Tibial nerve (tissue), 4 donors: ENCODE data around the gene PSD2. TPM values are rescaled to one million over a fixed set of nuclear protein-coding genes. Genes with fewer than 3 reads are reported as not detected.

ENCODE experiments used
- DNase-seq, 2 donors: peaks; one replicate each; pipeline ENCODE4 v3.0.0-alpha.2; 2019; ENCODE audit warnings: low spot score in 2 of 2
- H3K27ac ChIP-seq, 4 donors: fragments of 200-600 bp; sonication (generic) in 3 of 4; one replicate each; pipeline ENCODE4 v1.5.1; 2017 to 2019; ENCODE audit warnings: mild to moderate bottlenecking in 1 of 4
- H3K27me3 ChIP-seq, 2 donors: fragments of 200-600 bp; sonication (generic) in 1 of 2; one replicate each; pipeline versions ENCODE4 v1.5.1 to v1.6.0; 2017 to 2019
- H3K36me3 ChIP-seq, 3 donors: fragments of 200-600 bp; sonication (generic); one replicate each; pipeline ENCODE4 v1.5.1; 2018 to 2019
- H3K4me1 ChIP-seq, 4 donors: fragments of 200-600 bp; sonication (generic) in 3 of 4; one replicate each; pipeline ENCODE4 v1.5.1; 2017 to 2019
- H3K4me3 ChIP-seq, 4 donors: fragments of 200-600 bp; sonication (generic) in 3 of 4; one replicate each; pipeline ENCODE4 v1.5.1; 2017 to 2019; ENCODE audit warnings: mild to moderate bottlenecking in 1 of 4, moderate library complexity in 1 of 4
- H3K9me3 ChIP-seq, 4 donors: fragments of 200-600 bp; sonication (generic) in 3 of 4; one replicate each; pipeline ENCODE4 v1.5.1; 2017 to 2019
- EP300 ChIP-seq, 2 donors: sonication (generic); formaldehyde crosslinking; IDR thresholded peaks; one replicate each; pipeline ENCODE4 v1.6.1; 2017; ENCODE audit warnings: antibody characterized with exemption in 2 of 2, mild to moderate bottlenecking in 1 of 2
- POLR2A ChIP-seq, 2 donors: fragments of 450-650 bp; IDR thresholded peaks; one replicate each; pipeline ENCODE4 v1.6.1; 2017; ENCODE audit warnings: antibody characterized with exemption in 2 of 2, mild to moderate bottlenecking in 2 of 2, moderate library complexity in 2 of 2
- WGBS, 2 donors: methylation state at CpG; one replicate each; pipeline ENCODE4 v1.1.5; 2018; 5-methylcytosine and 5-hydroxymethylcytosine counted together
- small RNA-seq: library from RNA; depleted of rRNA; stranded (forward); fragments of <200 nt; gene quantifications from one replicate; pipeline ENCODE3, GENCODE V24; 2016
- total RNA-seq, 4 donors: library from RNA; depleted of rRNA; stranded (reverse); fragments of >200 nt; gene quantifications; one replicate each; pipeline ENCODE4 v1.1.0, GENCODE V29; 2016
- TF ChIP-seq, protein P1 (sequence below), 5 experiments: fragments of 200-600 bp in 3 of 5; fragments of 450-650 bp in 2 of 5; sonication (generic) in 3 of 5; IDR thresholded peaks; one replicate each; pipeline ENCODE4 v1.5.1; 2016 to 2019; ENCODE audit warnings: antibody characterized with exemption in 5 of 5, mild to moderate bottlenecking in 3 of 5, moderate library complexity in 2 of 5

The PSD2 gene
- total RNA-seq, 4 donors from 2014 or later: under 0.01 to 0.30 (median 0.21) TPM; not detected in 1

DNA sequence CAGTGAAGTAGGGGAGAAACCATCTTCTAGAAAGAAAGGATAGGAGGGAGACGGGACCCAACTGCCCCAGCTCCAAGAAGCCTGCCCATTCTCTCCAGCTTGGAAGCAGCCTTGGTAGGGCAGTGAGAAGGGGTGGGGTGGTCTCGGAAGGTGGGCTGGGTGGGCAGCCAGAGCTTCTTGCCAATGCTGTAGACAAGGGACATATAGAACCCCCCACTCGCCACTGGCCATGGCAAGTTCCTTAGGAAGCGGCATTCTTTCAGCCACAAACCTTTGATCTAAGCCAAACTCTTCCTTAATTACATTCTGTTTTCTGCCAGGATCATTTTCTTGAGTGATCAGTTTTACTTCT is 90.2 kb downstream of the PSD2 start:
- H3K4me1 ChIP-seq: peaks cover 0 to 5% (median 0%) of the 10 kb centered on the region in 4 donors
- no peak overlapping the region for H3K27ac ChIP-seq
- H3K9me3 ChIP-seq: no peaks in the 10 kb centered on the region
- TF ChIP-seq POLR2A (IDR thresholded peaks at IDR 0.05) (no peak), EP300 (IDR thresholded peaks at IDR 0.05) (no peak)
- TF ChIP-seq, protein P1, sequence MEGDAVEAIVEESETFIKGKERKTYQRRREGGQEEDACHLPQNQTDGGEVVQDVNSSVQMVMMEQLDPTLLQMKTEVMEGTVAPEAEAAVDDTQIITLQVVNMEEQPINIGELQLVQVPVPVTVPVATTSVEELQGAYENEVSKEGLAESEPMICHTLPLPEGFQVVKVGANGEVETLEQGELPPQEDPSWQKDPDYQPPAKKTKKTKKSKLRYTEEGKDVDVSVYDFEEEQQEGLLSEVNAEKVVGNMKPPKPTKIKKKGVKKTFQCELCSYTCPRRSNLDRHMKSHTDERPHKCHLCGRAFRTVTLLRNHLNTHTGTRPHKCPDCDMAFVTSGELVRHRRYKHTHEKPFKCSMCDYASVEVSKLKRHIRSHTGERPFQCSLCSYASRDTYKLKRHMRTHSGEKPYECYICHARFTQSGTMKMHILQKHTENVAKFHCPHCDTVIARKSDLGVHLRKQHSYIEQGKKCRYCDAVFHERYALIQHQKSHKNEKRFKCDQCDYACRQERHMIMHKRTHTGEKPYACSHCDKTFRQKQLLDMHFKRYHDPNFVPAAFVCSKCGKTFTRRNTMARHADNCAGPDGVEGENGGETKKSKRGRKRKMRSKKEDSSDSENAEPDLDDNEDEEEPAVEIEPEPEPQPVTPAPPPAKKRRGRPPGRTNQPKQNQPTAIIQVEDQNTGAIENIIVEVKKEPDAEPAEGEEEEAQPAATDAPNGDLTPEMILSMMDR (IDR thresholded peaks at IDR 0.05): no peak
- H3K27me3 ChIP-seq: no peaks in the 10 kb centered on the region
- H3K4me3 ChIP-seq: no peak overlapping the region
- H3K36me3 ChIP-seq: peaks cover 0 to 19% (median 0%) of the 10 kb centered on the region in 3 donors
- no peak for DNase-seq
- 94% methylated on average over 4 of the region's 4 CpGs for WGBS, 2 donors

DNA sequence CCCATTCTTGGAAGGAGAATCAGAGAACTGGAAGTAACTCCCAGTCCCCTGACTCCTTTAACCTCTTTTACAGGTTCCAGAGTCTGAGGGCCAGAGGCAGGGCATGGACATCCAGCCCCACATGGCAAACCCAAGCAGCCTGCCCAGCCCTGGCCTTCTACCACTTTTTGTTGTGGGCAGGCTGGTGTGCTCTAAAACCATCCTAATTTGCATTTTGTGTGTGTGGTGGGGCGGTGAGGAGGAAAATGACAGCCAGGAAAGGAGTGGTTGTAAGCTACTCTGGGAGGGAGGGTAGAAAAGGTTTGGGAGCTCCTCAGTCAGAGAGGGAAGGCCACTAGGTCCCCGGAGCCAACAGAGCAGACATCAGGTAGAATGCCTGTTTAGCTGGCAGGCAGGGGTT is 90.6 kb downstream of the PSD2 start:
- TF ChIP-seq, protein P1 (IDR thresholded peaks at IDR 0.05): no peak
- TF ChIP-seq POLR2A (IDR thresholded peaks at IDR 0.05) (no peak), EP300 (IDR thresholded peaks at IDR 0.05) (no peak)
- H3K27ac ChIP-seq: no peak overlapping the region
- H3K36me3 ChIP-seq: peaks cover 0 to 19% (median 0%) of the 10 kb centered on the region in 3 donors
- DNase-seq: no peak
- H3K4me1 ChIP-seq: peaks cover 0 to 5% (median 0%) of the 10 kb centered on the region in 4 donors
- H3K9me3 ChIP-seq: no peaks in the 10 kb centered on the region
- WGBS, 2 donors: 82 to 85% methylated on average over 2 of the region's 2 CpGs
- no peak overlapping the region for H3K4me3 ChIP-seq
- H3K27me3 ChIP-seq: no peaks in the 10 kb centered on the region

DNA sequence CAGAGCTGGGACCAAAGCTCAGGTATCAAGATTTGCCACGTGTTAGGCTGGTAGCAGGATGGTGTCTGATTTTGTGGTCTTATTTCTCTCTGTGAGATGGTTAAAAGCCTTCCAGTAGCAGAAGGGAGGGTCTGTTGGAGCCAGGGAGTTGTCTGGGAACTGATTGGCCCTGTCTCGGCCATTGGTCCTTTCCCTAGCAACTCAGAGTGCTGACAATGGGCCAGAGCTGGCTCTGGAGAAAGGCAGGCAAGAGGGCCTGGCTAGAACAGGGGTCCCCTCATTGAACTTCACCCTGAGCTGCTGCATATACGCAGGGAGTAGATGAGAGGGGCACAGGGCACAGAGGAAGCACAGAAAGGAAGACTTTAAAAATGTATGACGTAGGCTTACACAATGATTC is 92.8 kb downstream of the PSD2 start:
- TF ChIP-seq POLR2A (IDR thresholded peaks at IDR 0.05) (no peak), EP300 (IDR thresholded peaks at IDR 0.05) (no peak)
- TF ChIP-seq, protein P1 (IDR thresholded peaks at IDR 0.05): no peak
- WGBS, 2 donors: 31 to 44% methylated on average over 4 of the region's 4 CpGs

DNA sequence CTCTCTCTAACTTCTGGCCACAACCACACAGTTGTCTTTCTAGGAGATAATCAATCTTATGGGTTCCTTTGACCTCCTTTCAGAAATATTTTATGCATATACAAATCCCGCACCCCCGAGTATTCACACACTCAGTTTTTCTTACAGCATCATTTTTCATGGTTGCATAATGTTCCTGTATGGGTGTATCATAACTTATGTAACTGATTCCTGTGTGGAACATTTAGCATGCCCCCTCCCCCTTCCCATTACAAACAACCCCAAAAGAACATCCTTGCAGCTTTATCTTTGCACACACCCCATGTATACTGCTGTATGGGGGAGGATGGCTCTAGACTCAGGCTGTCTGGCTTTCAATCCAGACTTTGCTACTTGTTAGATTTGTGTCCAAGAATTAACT is 93.8 kb downstream of the PSD2 start:
- no peak overlapping the region for H3K27ac ChIP-seq
- TF ChIP-seq, protein P1 (IDR thresholded peaks at IDR 0.05): no peak
- no peak for TF ChIP-seq EP300 (IDR thresholded peaks at IDR 0.05)
- TF ChIP-seq POLR2A (IDR thresholded peaks at IDR 0.05): no peak
- no peaks in the 10 kb centered on the region for H3K9me3 ChIP-seq
- WGBS, 2 donors: 96 to 97% methylated on average over 2 of the region's 2 CpGs
- H3K27me3 ChIP-seq: no peaks in the 10 kb centered on the region
- H3K36me3 ChIP-seq: peaks cover 0 to 19% (median 0%) of the 10 kb centered on the region in 3 donors
- H3K4me3 ChIP-seq: no peak overlapping the region
- peaks cover 0 to 5% (median 0%) of the 10 kb centered on the region in 4 donors for H3K4me1 ChIP-seq
- no peak for DNase-seq

More for the DNA sequence above, 92.8 kb downstream of the PSD2 start:
- Histone ChIP-seq H3K4me1 (peaks cover 0 to 5% (median 0%) of the 10 kb centered on the region in 4 donors), H3K4me3 (no peak overlapping the region), H3K27me3 (no peaks in the 10 kb centered on the region), H3K27ac (peak overlapping the region in 1 of 4 donors; percentile 3), H3K36me3 (peaks cover 0 to 19% (median 0%) of the 10 kb centered on the region in 3 donors), H3K9me3 (no peaks in the 10 kb centered on the region)
- DNase-seq: no peak

DNA sequence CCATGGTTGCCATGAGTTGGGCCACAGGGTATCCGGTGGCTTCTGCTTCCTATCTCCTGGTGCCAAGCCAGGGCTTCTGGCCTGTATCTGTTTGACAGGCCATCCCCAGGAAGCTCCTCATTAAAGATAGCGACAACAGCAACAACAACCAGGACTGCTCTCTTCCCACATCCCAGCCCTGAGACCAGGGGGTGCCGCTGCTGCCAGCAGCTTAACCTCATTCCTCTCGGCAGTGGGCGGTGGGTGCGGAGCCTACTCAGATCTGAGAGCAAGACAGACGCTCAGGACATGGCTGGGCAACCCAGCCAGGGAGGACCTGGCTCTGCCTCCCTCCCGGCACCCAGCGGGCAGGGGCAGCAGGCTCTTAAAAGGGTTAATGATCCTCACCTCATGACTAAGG is 98.3 kb downstream of the PSD2 start:
- DNase-seq: no peak
- H3K36me3 ChIP-seq: no peaks in the 10 kb centered on the region
- peaks cover 0 to 8% (median 0%) of the 10 kb centered on the region in 4 donors for H3K4me1 ChIP-seq
- TF ChIP-seq EP300 (IDR thresholded peaks at IDR 0.05): no peak
- TF ChIP-seq POLR2A (IDR thresholded peaks at IDR 0.05): no peak
- TF ChIP-seq, protein P1 (IDR thresholded peaks at IDR 0.05): no peak
- no peaks in the 10 kb centered on the region for H3K9me3 ChIP-seq
- no peak overlapping the region for H3K27ac ChIP-seq
- H3K27me3 ChIP-seq: no peaks in the 10 kb centered on the region
- 82 to 84% methylated on average over 6 to 7 of the region's 9 CpGs for WGBS, 2 donors
- no peak overlapping the region for H3K4me3 ChIP-seq

Small RNA genes lying within 50 kb of the gene (small RNA-seq; reads per million reads assigned to genes)
- gene AC008667.4: not detected

Other genes starting within 250 kb of the PSD2 start
- gene UBE2D2, start 234.5 kb upstream of the PSD2 start, total RNA-seq: 100 to 1,000 TPM in 2 of 4 donors, 10 to 100 TPM in 2; 85.9 to 118 (median 99.7) TPM
- 10 to 100 TPM; 45.0 to 80.4 (median 67.0) TPM for gene CXXC5, start 147.5 kb upstream of the PSD2 start, total RNA-seq
- 1 to 10 TPM; 2.0 to 5.1 (median 3.4) TPM for gene NRG2, start 247.5 kb downstream of the PSD2 start, total RNA-seq